GM23248 (cell line): Measurements from ENCODE around the gene CACNA1B. TPM values are rescaled to one million over a fixed set of nuclear protein-coding genes. Genes with fewer than 3 reads are reported as not detected.

Experiments
- DNase-seq: peaks from one replicate; pipeline ENCODE4 v3.0.0-alpha.2; 2015
- H2AFZ ChIP-seq: fragments of 200-600 bp; sonication (generic); 2 replicates; pipeline ENCODE4 v1.6.1; 2016; ENCODE audit warnings: antibody characterized with exemption
- H3F3A ChIP-seq: fragments of 200-600 bp; sonication (generic); 2 replicates; pipeline ENCODE4 v1.6.1; 2016; ENCODE audit warnings: mild to moderate bottlenecking, antibody characterized with exemption, mixed run types; ENCODE audit not compliant: insufficient read depth
- H3K27ac ChIP-seq: fragments of 200-600 bp; sonication (generic); 2 replicates; pipeline ENCODE4 v1.5.1; 2016; ENCODE audit warnings: mild to moderate bottlenecking
- H3K27me3 ChIP-seq: fragments of 200-600 bp; sonication (generic); replicated peaks from 2 replicates; pipeline ENCODE4 v1.6.1; 2016; ENCODE audit warnings: mild to moderate bottlenecking; ENCODE audit not compliant: insufficient read depth
- H3K36me3 ChIP-seq: fragments of 200-600 bp; sonication (generic); 2 replicates; pipeline ENCODE4 v1.6.1; 2016; ENCODE audit warnings: low read depth, mild to moderate bottlenecking
- H3K4me1 ChIP-seq: fragments of 200-600 bp; sonication (generic); 2 replicates; pipeline ENCODE4 v1.6.1; 2016; ENCODE audit warnings: mild to moderate bottlenecking; ENCODE audit not compliant: insufficient read depth
- H3K4me2 ChIP-seq: fragments of 200-600 bp; sonication (generic); one replicate; pipeline ENCODE4 v1.6.1; 2016; ENCODE audit warnings: mild to moderate bottlenecking; ENCODE audit not compliant: unreplicated experiment
- H3K4me3 ChIP-seq: fragments of 200-600 bp; sonication (generic); 2 replicates; pipeline ENCODE4 v1.5.1; 2016; ENCODE audit warnings: mild to moderate bottlenecking
- H3K79me2 ChIP-seq: fragments of 200-600 bp; sonication (generic); 2 replicates; pipeline ENCODE4 v1.6.1; 2016; ENCODE audit warnings: mild to moderate bottlenecking; ENCODE audit not compliant: insufficient read depth
- H3K9ac ChIP-seq: fragments of 200-600 bp; sonication (generic); 2 replicates; pipeline ENCODE4 v1.6.1; 2016; ENCODE audit warnings: mild to moderate bottlenecking
- H3K9me2 ChIP-seq: fragments of 200-600 bp; sonication (generic); 2 replicates; pipeline ENCODE4 v1.6.1; 2016; ENCODE audit warnings: mixed run types, mild to moderate bottlenecking, moderate library complexity; ENCODE audit not compliant: insufficient read depth
- H3K9me3 ChIP-seq: fragments of 200-600 bp; sonication (generic); one replicate; pipeline ENCODE4 v1.6.1; 2017; ENCODE audit warnings: low read depth
- H4K20me1 ChIP-seq: fragments of 200-600 bp; sonication (generic); 2 replicates; pipeline ENCODE4 v1.6.0; 2016; ENCODE audit not compliant: insufficient read depth
- EZH2 ChIP-seq: fragments of 200-600 bp; sonication (generic); IDR thresholded peaks from 2 replicates; pipeline ENCODE4 v1.6.1; 2018; ENCODE audit warnings: antibody characterized with exemption, mild to moderate bottlenecking; ENCODE audit not compliant: insufficient read depth, poor library complexity, severe bottlenecking
- EZH2phosphoT487 ChIP-seq: fragments of 200-600 bp; sonication (generic); IDR thresholded peaks from 2 replicates; pipeline ENCODE4 v1.6.1; 2018; ENCODE audit warnings: antibody characterized with exemption, moderate library complexity, mild to moderate bottlenecking, low read depth; ENCODE audit not compliant: insufficient read depth
- WGBS, 2 experiments: methylation state at CpG; one replicate each; pipeline ENCODE4 v1.1.6; 2015 to 2017; ENCODE audit warnings: low lambda C conversion rate in 2 of 2, low coverage in 1 of 2; ENCODE audit errors: missing lambda C conversion rate in 2 of 2; 5-methylcytosine and 5-hydroxymethylcytosine counted together
- in situ Hi-C: fragments of 300-500 bp; cut with MboI; formaldehyde crosslinking; loops from 2 replicates; pipeline ENCODE4 v1.15.0; 2020
- polyA plus RNA-seq: library from polyadenylated mRNA; unstranded; fragments of >200 nt; fragmentation: Nextera tagmentation; extraction: Ambion mirVana; gene quantifications from 2 replicates; pipeline ENCODE4 v1.2.1, GENCODE V29; 2016
- total RNA-seq: library from RNA; depleted of rRNA; stranded (reverse); fragments of >200 nt; shearing (Covaris generic); gene quantifications from 2 replicates; pipeline ENCODE4 v1.2.3, GENCODE V29; 2014

The CACNA1B gene
- total and polyA plus RNA-seq, 2 experiments from 2014 or later, result not detected

- no peaks in the 10 kb centered on the region for H3K36me3 ChIP-seq
- no peak overlapping the region for H2AFZ ChIP-seq
- H3K4me3 ChIP-seq, result no peak overlapping the region
- no peak for DNase-seq
- in situ Hi-C loops, result no loop called here
- no peaks in the 10 kb centered on the region for H4K20me1 ChIP-seq
- H3K27ac ChIP-seq, result no peak overlapping the region
- no peaks in the 10 kb centered on the region for H3K9me2 ChIP-seq
- H3K9me3 ChIP-seq, result no peaks in the 10 kb centered on the region
- TF ChIP-seq EZH2phosphoT487, result no peak
- no peak for TF ChIP-seq EZH2
- WGBS, 2 experiments, result 50% methylated on average over 18 to 20 of the region's 21 CpGs
- no peak overlapping the region for H3K9ac ChIP-seq
- no peaks in the 10 kb centered on the region for H3K27me3 ChIP-seq
- no peaks in the 10 kb centered on the region for H3F3A ChIP-seq
- H3K4me2 ChIP-seq, result no peak overlapping the region
- H3K4me1 ChIP-seq, result no peaks in the 10 kb centered on the region
- H3K79me2 ChIP-seq, result no peaks in the 10 kb centered on the region
These were observed 171.7 kb downstream of the CACNA1B start for GRCh38 chr9:138049085-138049778.

DNA sequence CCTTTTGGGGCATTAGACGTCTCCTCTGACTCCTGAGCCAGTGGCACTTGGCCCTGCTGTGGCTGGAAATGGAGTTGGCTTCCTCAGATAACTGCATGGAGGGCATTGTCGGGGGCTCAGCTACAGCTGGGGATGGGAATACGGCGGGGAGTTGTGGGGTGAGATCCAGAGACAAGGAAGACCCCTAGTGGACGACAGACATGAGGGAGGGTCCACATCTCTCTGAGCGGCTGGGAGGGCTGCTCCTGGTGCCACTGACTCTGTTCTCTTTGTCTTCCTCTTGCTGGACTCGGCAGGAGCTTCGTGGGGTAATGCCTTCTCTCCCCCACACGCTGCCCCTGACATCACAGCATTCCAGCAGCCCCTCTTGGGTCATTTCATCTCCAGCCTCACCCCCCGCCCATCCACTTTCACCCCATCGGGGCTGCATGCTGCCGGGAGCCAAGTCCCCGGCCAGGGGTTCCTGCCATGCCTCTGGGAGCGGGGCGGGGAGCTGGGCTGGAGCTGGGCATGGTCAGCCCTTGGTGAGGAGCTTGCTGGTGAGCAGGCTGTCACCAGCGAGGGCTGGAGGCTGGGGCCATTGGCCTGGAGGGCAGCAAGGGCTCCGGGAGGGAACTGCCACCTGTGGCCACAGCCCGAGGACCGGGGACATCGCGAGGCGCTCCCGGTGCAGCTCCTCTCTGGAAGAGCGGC is 172.3 kb downstream of the CACNA1B start:
- in situ Hi-C loops, result no loop called here
- Histone ChIP-seq H3K9me3 (no peaks in the 10 kb centered on the region), H4K20me1 (no peaks in the 10 kb centered on the region), H3K4me2 (no peak overlapping the region), H3K4me1 (no peaks in the 10 kb centered on the region), H3K4me3 (no peak overlapping the region), H3K27me3 (no peaks in the 10 kb centered on the region), H3K27ac (no peak overlapping the region), H3K79me2 (no peaks in the 10 kb centered on the region), H3K36me3 (no peaks in the 10 kb centered on the region), H3F3A (no peaks in the 10 kb centered on the region), H3K9ac (no peak overlapping the region), H2AFZ (no peak overlapping the region), H3K9me2 (no peaks in the 10 kb centered on the region)
- DNase-seq, result no peak
- 34 to 40% methylated on average over 16 to 24 of the region's 24 CpGs for WGBS, 2 experiments
- TF ChIP-seq EZH2, result no peak
- TF ChIP-seq EZH2phosphoT487, result no peak

DNA sequence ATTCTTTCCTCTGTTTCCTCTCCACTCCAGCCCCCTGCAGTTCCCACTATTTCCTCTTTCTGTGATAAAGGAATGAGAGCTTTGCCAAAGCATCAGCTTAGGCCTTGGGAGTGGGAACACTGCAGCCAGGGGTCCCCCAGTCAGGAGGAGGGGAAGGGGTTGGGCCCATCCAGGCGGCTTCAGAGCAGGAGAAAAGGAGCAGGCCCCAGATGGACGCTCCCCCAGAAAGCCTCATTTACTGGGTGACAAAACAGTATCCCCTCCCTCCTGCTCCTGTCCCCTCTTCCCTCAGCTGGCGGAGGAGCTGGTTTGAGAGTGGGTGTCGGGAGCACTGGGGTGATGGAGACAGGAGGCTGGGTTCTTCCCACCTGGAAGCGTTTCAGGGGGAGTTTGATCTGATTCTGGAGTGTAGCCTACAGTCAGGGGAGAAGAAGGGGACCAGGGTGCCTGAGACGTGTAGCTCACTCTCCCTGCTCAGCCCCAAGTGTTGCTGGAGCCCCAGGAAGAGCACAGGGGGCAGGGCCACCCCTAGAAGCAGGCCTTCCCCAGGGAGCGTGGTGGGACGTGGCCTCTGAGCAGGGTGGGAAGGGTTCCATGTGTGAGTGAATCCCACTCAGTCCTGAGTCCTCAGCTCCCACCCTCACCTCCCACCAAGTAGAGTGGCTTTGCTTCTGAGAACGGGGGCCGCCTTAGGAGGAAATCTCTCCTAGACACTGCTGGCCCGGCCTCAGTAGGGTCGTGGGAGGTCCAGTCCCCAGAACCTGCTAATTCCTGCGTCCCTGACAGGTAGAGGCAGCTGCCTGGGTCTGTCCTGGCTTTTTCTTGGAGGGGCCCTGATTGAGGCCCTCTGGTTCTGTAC is 173.1 kb downstream of the CACNA1B start:
- Histone ChIP-seq H3K36me3 (no peaks in the 10 kb centered on the region), H3K9me3 (no peaks in the 10 kb centered on the region), H2AFZ (no peak overlapping the region), H3F3A (no peaks in the 10 kb centered on the region), H3K79me2 (no peaks in the 10 kb centered on the region), H3K4me1 (no peaks in the 10 kb centered on the region), H3K4me2 (no peak overlapping the region), H3K4me3 (no peak overlapping the region), H3K27me3 (no peaks in the 10 kb centered on the region), H3K27ac (no peak overlapping the region), H4K20me1 (no peaks in the 10 kb centered on the region), H3K9me2 (no peaks in the 10 kb centered on the region), H3K9ac (no peak overlapping the region)
- 32 to 44% methylated on average over 12 to 13 of the region's 13 CpGs for WGBS, 2 experiments
- in situ Hi-C loops, result no loop called here
- no peak for DNase-seq
- TF ChIP-seq EZH2 (no peak), EZH2phosphoT487 (no peak)

- in situ Hi-C loops, result no loop called here
- Histone ChIP-seq H3K79me2 (no peaks in the 10 kb centered on the region), H3K4me2 (no peak overlapping the region), H3K4me3 (no peak overlapping the region), H3K9me2 (no peaks in the 10 kb centered on the region), H2AFZ (no peak overlapping the region), H3K36me3 (no peaks in the 10 kb centered on the region), H3K27me3 (no peaks in the 10 kb centered on the region), H3F3A (no peaks in the 10 kb centered on the region), H3K9me3 (no peaks in the 10 kb centered on the region), H4K20me1 (no peaks in the 10 kb centered on the region), H3K4me1 (no peaks in the 10 kb centered on the region), H3K9ac (no peak overlapping the region), H3K27ac (no peak overlapping the region)
- TF ChIP-seq EZH2 (no peak), EZH2phosphoT487 (no peak)
- 46 to 51% methylated on average over 15 of the region's 15 CpGs for WGBS, 2 experiments
- no peak for DNase-seq
These were observed 174.2 kb downstream of the CACNA1B start for GRCh38 chr9:138051586-138052321.
